GM13976 (cell line): ENCODE measurements around the gene XXYLT1.

Experiments used
- DNase-seq: peaks from one replicate; pipeline ENCODE4 v3.0.0; 2012; ENCODE audit warnings: low spot score
- CTCF ChIP-seq: IDR thresholded peaks from 2 replicates; pipeline ENCODE4 v1.5.1; 2012; ENCODE audit warnings: borderline replicate concordance, mild to moderate bottlenecking; ENCODE audit not compliant: insufficient read depth; ENCODE audit errors: extremely low read depth, missing control alignments, control extremely low read depth
- in situ Hi-C: fragments of 300-500 bp; cut with MboI; formaldehyde crosslinking; loops from one replicate; pipeline ENCODE4 v1.12.0; 2022; ENCODE audit warnings: low sequenced_read_pairs, mixed read lengths, inconsistent platforms; ENCODE audit not compliant: unreplicated experiment

The XXYLT1 gene

GRCh38 chr3:195034101-195034500 is 236.9 kb downstream of the XXYLT1 start:
- no peak for TF ChIP-seq CTCF
- no peak for DNase-seq
- in situ Hi-C loops: no loop called here

- in situ Hi-C loops: no loop called here
- DNase-seq: peak; percentile 41
- no peak for TF ChIP-seq CTCF
Observed at GRCh38 chr3:195033531-195034091, 237.3 kb downstream of the XXYLT1 start.

GRCh38 chr3:195032955-195033354 is 238.0 kb downstream of the XXYLT1 start:
- DNase-seq: no peak
- no peak for TF ChIP-seq CTCF
- in situ Hi-C loops: no loop called here

- in situ Hi-C loops: no loop called here
- TF ChIP-seq CTCF: no peak
- no peak for DNase-seq
Observed at GRCh38 chr3:195032106-195032759, 238.7 kb downstream of the XXYLT1 start.

- in situ Hi-C loops: no loop called here
- no peak for DNase-seq
- TF ChIP-seq CTCF: no peak
Observed at GRCh38 chr3:195031574-195032003, 239.4 kb downstream of the XXYLT1 start.

GRCh38 chr3:195030791-195031321 is 240.1 kb downstream of the XXYLT1 start:
- in situ Hi-C loops: no loop called here
- no peak for TF ChIP-seq CTCF
- no peak for DNase-seq
